Muscle of arm (tissue), 12 donors: ENCODE measurements around the gene MAPKAP1. TPM values are rescaled to one million over a fixed set of nuclear protein-coding genes. Genes with fewer than 3 reads are reported as not detected.
"Not testable (repeated sequence)": the region's sequence is repeated elsewhere in the genome, so short reads cannot be mapped to it uniquely, and the experiment has no call there.

Experiments used
- DNase-seq: peaks from one replicate; pipeline ENCODE4 v3.0.0-alpha.2; 2013
- polyA plus RNA-seq, 12 donors: library from polyadenylated mRNA; unstranded; fragments of 120-200 nt; gene quantifications; one replicate each; pipeline ENCODE4 v1.2.1, GENCODE V29; 2013; ENCODE audit not compliant: insufficient read length in 12 of 12

MAPKAP1 gene
- polyA plus RNA-seq, 12 donors = 61.5 to 78.0 (median 72.4) TPM; not detected in 1

DNA sequence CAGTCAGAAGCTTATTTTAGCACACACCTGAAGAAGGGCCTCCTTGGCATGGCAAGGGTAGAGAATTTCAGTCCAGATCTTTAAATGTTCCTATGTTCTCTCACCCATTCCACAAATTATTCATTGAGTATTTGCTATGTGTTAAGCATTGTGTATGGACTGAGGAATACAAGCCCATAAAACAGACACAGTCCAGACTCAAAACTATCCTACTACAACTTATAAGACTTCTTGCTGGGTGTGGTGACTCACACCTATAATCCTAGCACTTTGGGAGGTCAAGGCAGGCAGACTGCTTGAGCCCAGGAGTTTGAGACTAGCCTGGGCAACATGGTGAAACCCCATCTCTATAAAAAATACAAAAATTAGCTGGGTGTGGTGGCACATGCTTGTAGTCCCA, 141.0 kb downstream of the MAPKAP1 start:
- not testable (repeated sequence) for DNase-seq

DNA sequence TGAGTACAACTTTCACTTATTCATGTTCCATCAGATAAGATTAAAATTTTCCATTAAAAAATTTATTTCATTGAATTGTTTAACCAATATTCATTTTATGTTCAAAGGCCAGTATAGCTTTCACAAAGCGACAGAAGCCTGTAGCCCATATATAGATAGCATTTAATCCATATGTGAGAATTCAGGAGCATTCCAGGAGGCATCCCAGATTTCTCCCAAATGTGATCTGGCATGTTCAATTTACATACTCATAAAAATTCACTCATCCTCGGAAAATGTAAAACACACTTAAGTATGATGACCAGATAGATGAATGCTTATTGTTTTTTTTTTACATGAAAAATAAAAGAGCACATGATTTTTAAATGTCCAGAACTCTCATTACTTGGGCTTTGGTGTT, 141.9 kb downstream of the MAPKAP1 start:
- no peak for DNase-seq

DNA sequence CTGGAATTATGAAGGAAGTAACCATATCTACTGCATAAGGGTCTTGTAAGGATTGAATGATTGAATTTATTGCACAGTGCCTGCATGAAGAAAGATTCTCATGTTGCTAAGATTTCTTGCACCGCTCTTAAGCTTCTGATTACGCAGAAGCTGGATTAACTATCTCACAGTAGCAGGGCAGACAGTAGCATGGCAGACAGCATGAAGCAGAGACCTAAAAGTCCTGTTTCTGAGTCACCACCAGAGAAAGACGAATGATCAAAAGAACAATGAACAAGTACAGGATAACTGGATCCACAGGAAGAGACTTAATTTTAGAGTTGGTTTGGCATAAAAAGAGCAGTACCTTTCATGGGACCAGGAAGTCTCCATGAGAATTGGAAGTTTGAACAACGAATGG, 142.4 kb downstream of the MAPKAP1 start:
- no peak for DNase-seq

DNA sequence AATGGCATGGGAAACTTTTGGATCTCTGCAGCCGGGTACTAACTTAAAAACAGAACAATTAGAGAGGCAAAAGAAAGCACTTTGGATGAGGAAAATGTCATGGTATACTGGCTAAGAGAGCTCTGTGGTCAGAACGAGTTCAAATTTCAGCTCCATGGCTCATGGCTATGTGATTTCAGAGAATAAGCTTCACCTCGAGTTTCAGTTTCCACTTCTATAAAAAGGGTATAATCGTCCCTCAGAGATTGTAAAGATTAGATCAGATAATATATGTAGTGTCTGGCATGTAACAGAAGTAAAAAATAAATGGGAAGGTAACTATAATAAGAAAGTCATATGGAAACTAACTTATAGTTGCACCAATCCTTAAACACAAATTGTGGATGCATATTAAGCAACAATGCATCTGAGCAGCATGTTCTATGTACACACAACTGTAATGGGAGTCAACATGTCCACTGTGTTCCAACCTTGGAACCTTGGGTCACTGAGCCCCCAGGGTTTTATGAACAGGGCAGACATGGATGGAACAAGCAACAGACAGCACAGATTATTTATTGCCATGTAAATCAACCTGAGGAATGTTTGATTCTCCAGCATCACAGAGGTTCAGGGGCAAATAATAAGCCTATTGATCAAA, 145.4 kb downstream of the MAPKAP1 start:
- no peak for DNase-seq

DNA sequence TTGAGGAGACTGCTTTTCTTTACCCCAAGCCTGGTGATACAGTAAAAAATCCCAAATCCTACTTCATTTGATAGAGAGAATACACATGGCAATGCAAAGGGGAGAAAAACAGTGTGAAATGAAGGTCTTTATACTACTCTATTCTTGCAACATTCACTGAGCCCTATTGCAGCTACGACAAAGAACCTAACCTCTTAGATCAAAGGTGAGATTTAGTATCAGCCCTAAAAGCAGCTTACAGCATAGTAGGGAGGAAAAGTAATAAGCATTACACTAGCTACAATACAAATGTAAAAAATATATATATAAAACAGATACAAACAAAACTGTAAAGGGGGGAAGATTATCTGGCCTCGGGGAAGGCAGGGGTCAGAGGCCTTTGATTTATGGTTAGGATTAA, 147.1 kb downstream of the MAPKAP1 start:
- no peak for DNase-seq

DNA sequence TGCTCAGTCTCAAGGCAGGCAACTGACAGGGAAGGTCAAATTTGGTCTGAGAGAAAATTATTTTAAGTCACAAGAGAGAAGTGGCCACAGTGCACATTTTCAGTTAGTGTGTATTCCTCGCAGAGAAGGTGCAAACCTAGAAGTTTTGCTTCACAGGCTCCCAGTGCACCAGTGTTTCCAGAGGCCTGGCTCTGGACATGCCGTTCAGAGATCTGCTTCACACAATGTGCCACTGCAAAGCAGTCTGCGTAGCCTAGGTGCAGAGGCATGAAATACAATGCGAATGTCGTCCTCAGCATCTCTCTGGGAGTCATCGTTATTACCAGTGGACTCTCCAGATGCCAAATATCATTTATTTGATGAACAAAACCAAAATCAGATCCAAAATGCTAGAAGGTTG, 147.8 kb downstream of the MAPKAP1 start:
- DNase-seq = no peak

DNA sequence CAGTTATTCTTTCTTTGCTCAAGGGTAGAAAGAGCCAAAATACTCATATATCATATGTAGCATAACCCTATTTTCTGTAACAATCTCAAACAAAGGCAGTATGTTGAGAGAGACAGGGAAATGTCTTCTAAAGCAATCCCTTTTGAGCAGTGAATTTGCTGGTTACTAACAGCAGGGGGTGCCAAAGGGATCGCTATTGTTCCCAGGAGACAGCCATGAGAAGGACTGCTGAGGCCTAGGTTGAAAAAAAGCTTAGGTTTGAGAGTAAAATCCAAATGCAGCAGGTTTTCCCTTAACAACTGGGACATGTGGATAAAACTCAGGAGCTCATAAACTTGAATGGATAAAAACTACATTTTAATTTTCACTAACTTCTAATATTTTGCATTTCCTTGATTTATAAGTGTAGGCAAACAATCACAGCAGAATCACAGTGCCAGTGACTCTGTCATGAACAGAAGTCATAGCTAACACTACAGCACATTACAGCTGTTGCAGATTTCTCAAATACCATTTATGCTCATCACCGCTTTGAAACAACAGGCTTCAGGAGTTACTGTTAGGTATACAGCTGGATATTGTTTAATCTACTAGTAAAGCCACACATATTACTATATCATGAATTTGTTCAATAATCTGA, 148.4 kb downstream of the MAPKAP1 start:
- DNase-seq = peak; percentile 60

DNA sequence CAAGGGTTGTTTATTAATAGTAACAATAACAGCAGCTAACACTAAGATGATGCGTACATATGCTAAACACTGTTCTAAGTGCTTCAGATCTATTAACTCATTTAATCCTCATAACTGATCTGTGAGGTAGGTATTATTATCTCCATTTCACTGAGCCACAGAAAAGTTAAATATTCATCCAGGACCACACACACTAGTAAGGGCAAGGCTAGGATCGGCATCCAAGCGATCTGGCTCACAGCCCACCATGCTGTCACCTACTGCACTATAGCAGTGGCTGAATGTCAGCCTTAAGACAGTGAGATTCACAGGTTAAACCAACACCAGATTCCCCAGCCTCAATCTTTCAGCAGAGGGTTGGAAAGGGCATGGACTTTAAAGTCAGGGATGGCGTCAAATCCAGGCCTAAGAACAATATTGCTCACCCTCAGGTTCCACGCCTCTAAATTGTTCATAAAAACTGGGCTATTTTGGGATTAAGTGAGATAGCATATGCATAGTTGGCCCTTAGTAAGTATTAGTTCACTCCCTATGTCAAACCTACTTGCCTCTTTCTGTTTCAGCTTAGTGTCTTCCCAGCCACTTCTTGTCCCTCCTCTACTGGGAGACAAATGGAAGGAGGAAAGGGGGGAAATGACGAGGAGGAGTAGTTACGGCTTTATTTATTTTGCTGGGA, 150.8 kb downstream of the MAPKAP1 start:
- no peak for DNase-seq

DNA sequence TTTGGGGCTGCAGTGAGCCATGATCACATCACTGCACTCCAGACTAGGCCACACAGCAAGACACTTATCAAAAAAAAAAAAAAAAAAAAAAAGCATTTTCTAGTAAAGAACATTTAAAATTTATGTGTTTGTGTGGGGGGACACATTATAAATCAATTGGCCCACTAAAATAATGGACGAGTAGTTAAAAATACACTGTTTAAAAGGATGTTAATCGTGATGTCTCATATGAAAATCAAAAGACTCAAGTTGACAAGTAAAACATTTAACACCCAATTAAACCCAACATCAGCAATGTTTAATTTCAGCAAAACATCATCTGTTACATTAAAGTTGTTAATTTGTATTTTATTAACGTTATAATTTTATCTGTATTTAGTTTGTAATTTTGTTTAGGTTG, 152.3 kb downstream of the MAPKAP1 start:
- no peak for DNase-seq

DNA sequence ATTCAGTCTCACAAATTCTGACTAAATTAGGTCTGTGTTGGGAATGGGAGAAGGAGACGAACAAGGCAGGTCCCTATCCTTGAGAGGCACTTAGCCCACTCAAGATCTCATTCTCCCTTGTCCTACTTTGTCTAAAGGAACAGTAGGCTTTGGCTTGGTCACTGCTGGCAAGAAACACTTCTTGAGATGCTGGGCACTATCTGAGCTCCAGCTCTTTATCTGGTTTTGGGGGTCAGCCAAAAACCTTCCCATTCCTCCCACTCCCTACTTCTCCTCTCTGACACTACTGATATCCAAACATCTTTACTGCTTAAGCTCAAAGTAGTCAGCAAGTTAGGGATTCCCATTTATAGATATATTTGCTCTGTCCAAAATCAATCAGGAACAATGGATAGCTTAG, 155.2 kb downstream of the MAPKAP1 start:
- no peak for DNase-seq

DNA sequence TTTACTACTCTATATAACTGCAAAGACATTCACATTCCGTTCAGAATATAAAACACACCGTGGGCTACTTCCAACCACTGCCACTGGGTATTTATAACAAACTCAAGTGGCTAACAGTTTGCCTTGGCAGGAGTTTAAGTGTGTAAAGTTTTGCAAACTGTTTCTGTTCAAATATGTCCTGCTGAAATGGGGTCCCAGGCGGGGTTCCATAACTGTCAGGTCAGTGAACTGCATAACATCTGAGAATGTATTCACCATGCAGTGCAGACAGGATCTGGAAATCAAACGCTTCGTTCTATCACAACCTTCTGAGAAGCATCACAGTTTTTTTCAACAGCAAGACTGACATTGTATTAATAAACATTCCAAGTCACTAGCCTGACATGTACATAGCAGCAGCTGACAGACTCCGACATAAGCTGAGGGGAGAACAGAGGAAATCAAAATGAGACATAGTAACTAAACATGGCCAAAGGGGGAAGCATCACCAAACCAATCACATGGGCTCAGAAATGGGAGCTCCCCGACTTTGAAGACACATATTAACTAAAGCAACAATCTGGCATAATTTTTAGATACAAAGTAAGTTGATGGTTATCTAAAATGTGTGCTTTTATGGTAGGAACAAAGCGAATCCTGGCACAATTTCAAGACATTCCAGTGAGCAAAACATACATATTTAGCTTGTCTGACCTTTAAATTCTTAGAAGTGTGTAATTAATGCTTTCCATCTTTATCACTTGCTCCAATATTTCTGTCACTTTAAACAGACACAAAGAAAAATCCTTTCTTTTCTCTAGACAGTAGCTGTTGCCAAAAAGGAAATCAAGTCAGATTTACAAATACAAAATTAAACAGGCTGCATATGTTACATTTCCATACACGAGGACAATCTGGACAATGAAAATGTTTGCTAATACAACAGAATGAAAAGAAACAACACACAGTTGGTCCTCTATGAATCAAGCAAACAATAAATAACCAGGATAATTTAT, 156.8 kb downstream of the MAPKAP1 start:
- DNase-seq = peak; percentile 39

DNA sequence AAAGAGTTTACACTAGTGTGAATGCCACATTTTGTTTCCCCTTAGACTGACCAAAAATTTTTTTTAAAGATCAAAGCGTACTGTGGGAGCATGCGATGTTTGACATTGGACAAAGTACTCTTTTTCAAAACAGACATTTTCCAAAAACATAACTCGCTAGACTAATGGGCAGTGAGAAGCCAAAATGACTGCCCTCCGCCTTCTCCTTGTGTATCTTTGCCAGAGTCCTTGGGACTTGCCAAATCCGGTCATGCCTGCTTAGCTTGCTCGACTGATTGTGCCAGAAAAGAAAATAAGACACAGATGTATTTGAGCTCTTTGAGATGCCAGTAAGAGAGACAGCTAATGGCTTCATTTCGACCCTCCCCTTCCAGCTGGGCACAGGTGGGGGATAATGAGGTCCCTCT, 157.5 kb downstream of the MAPKAP1 start:
- peak; percentile 74 for DNase-seq

DNA sequence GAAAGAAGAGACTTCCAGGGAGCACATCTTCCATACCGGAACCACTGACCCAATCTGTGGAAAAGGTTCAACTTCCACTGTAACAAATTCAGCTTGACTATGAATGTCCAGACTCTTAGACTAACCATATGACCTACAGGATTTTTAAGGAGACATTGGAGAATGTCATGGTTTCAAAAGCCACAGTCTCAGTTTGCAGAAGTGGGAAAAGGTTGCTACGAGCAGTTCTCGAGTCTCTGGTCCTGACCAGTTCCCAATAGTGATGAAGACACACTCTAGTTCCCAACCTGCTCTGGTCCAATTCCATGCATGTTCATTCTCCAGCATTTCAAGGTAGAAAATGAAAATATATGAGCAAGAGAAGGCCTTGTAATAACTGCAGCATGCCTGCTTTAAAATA, 158.0 kb downstream of the MAPKAP1 start:
- DNase-seq = no peak

DNA sequence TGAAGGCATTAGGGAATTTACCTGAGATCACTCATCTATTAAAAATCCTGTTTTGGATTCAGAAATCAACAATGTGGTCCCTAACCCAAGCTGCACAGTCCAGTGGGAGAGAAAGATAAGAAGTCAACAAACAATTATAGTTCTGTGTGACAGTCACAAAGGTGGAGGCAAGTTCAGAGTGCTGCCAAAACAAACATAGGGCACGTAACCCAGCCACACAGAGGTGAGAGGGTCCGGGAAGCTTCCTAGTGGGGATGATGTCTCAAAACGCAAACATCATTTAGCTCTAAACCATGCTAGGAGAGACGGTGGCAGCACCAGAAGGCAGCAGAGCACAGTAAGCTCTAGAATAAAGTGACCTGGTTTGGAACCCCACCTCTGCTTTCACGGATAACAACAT, 158.9 kb downstream of the MAPKAP1 start:
- no peak for DNase-seq

DNA sequence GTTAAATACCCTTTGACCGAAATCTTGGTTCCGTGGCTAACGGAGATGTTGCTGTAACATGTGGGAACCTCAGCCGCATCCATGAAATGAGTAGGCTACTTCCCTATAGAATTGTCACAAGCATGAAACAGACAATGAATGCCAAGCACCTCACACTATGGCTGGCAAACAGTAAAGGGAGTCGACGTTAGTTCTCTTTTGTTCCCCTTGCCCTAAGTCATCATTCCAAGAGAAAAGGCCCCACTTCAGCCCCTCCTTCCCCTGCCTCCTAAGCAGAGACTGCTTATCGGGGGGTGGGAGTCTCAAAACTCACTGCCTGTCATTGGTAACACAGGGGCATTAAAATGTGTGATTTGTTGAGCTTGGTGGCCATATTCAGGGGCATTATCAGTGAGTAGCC, 159.6 kb downstream of the MAPKAP1 start:
- no peak for DNase-seq

DNA sequence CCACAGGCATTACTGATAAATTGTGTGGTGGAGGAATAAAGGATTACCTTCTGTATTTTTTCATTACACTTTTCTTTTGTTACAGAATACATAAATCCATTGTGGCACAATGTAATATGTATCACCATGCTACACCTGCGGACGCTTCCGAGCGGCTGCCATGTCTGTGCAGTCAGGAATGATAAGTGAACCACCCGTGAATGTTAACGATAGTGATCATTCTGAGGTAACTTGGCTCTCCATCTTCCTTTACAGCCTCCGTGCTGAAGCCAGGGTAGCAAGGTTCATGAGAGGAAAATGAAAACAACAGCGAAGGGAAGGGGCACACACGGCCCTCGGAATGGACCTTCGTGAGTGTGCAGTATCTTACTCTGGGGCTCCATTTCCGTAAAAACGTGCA, 161.2 kb downstream of the MAPKAP1 start:
- DNase-seq = no peak

DNA sequence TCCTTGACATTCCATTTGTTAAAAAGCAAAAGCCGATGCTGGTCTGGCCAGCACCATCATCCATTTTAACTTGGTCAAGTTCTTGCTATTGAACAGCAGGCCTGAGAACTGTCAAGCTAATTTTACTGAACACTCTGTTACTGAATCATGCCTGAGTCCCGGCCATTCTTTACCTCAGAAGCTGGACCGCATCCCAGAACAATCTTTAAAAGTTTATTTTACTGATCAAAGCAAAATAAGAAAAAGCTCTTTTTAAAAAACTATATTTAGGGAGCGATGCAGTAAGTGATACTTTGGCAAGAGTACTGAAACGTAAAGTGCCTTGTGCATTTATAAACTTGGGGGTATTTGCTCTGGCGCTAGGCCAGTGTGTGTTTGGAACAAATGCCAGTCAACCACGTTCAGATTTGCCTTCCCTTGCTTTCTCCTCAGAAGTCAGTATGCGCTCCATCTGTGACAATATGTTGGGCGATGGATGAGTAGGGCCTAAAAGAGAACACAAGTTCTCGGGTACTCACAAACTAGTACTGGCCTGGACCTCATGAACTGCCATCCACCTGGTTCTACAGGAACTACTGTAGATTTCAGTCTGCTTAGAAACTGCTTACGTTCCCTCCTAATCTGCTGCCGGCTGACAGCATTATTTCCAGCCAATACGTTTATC, 161.9 kb downstream of the MAPKAP1 start:
- peak; percentile 72 for DNase-seq

DNA sequence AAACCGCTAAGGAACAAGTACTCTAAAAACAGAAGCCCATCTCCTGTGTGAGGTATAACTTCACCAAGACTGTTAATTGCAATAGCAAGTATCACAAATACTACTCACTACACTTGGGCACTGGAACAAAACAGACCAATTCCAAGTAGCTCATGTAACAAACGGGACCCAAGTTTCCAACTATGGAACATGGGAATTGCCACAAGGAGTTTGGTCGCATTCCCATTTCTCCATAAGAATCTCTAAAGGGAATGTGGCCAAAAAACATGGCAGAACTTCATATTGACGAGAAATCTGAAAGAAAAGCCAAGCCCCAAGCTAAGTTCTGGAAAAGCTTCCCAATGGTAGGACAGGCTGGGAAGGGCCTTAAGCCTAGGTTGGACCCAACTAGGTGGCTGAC, 162.5 kb downstream of the MAPKAP1 start:
- DNase-seq = no peak

DNA sequence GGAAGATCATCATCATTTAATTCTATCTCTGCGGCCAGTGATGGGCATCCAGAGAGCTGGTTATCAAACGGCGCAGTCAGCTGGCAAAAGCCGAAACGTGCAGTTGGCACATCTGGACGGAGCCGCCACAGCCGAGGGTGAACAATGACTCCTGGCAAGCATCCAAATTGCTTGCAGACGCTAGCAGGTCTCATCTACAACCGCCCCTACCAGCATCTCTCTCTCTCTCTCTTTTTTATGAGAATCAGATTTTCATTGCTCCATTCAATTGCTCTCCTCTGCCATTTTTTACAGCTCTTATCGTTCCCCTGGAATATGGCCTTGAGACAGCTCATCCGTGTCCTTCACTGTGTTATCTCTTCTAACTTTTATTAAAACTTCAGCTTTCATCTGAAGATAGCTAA, 165.2 kb downstream of the MAPKAP1 start:
- no peak for DNase-seq

DNA sequence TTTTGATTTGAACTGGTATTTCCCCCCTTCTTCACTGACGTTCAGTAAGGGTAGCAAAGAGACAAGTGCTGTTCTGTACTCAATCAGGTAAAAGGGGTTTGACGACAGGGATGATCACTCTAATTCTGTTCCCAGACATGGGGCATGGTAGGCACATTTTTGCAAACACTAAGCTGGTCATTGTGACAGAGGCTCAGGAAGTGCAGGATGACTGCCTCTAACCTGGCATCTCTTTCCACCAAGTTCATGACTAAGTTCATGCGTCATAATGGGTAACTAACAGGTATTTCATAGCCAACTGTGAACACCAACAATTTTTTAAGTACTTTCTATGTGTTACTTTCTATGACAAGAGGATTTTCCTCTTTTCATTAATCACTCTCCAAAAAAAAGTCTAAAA, 166.5 kb downstream of the MAPKAP1 start:
- no peak for DNase-seq

DNA sequence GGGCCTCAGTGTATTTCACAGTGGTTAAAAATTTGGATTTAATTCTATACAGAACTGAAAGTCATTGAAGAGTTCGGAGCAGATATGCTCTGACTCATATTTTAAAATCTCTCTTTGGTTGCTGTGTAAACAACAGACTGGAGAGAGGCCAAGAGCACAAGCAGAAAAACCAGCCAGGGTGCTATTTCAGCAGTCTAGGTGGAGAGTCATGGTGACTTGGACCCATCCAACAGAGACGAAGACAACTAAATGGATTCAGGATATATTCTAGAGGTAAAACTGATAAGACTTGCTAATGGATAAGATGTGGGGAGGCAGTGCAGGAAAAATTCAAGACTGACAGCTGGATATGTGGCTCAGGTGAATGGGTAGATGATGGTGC, 168.9 kb downstream of the MAPKAP1 start:
- no peak for DNase-seq
